Forelimb muscle (tissue), 1 donor: ENCODE results near the gene MBOAT2. TPM values are rescaled to one million over a fixed set of nuclear protein-coding genes. Genes with fewer than 3 reads are reported as not detected.
"Not testable (repeated sequence)": the region's sequence is repeated elsewhere in the genome, so short reads cannot be mapped to it uniquely, and the experiment has no call there.

ENCODE experiments used
- DNase-seq: peaks from one replicate; pipeline ENCODE4 v3.0.0-alpha.2; 2013; ENCODE audit warnings: low read depth
- polyA plus RNA-seq: library from polyadenylated mRNA; unstranded; fragments of 120-200 nt; gene quantifications from one replicate; pipeline ENCODE4 v1.2.1, GENCODE V29; 2013; ENCODE audit not compliant: insufficient read length

Gene MBOAT2
- polyA plus RNA-seq, 1 donor = 78.3 TPM

- no peak for DNase-seq
Observed at GRCh38 chr2:8957628-8958027, 45.9 kb downstream of the MBOAT2 start.

GRCh38 chr2:8956774-8957173 is 46.7 kb downstream of the MBOAT2 start:
- DNase-seq = no peak

- no peak for DNase-seq
Observed at GRCh38 chr2:8954990-8955389, 48.5 kb downstream of the MBOAT2 start.

- DNase-seq = no peak
Observed at GRCh38 chr2:8953525-8953924, 50.0 kb downstream of the MBOAT2 start.

GRCh38 chr2:8939486-8940114 is 63.9 kb downstream of the MBOAT2 start:
- no peak for DNase-seq

- DNase-seq = no peak
Observed at GRCh38 chr2:8938384-8938783, 65.1 kb downstream of the MBOAT2 start.

GRCh38 chr2:8935982-8936381 is 67.5 kb downstream of the MBOAT2 start:
- no peak for DNase-seq

GRCh38 chr2:8934338-8934737 is 69.1 kb downstream of the MBOAT2 start:
- DNase-seq = no peak

GRCh38 chr2:8932702-8933101 is 70.8 kb downstream of the MBOAT2 start:
- no peak for DNase-seq

GRCh38 chr2:8930185-8930584 is 73.3 kb downstream of the MBOAT2 start:
- DNase-seq = not testable (repeated sequence)

- no peak for DNase-seq
Observed at GRCh38 chr2:8929128-8929527, 74.4 kb downstream of the MBOAT2 start.

GRCh38 chr2:8927510-8928455 is 75.7 kb downstream of the MBOAT2 start:
- DNase-seq = no peak

- no peak for DNase-seq
Observed at GRCh38 chr2:8926356-8926755, 77.1 kb downstream of the MBOAT2 start.

- no peak for DNase-seq
Observed at GRCh38 chr2:8925411-8925810, 78.1 kb downstream of the MBOAT2 start.

- DNase-seq = no peak
Observed at GRCh38 chr2:8923183-8923582, 80.3 kb downstream of the MBOAT2 start.

GRCh38 chr2:8922431-8922830 is 81.1 kb downstream of the MBOAT2 start:
- DNase-seq = no peak

- no peak for DNase-seq
Observed at GRCh38 chr2:8918412-8918811, 85.1 kb downstream of the MBOAT2 start.

GRCh38 chr2:8915941-8916340 is 87.5 kb downstream of the MBOAT2 start:
- no peak for DNase-seq

- not testable (repeated sequence) for DNase-seq
Observed at GRCh38 chr2:8913767-8914166, 89.7 kb downstream of the MBOAT2 start.

- no peak for DNase-seq
Observed at GRCh38 chr2:8907764-8908288, 95.7 kb downstream of the MBOAT2 start.

- not testable (repeated sequence) for DNase-seq
Observed at GRCh38 chr2:8903924-8904323, 99.6 kb downstream of the MBOAT2 start.

GRCh38 chr2:8902757-8903156 is 100.7 kb downstream of the MBOAT2 start:
- not testable (repeated sequence) for DNase-seq

GRCh38 chr2:8897206-8897605 is 106.3 kb downstream of the MBOAT2 start:
- DNase-seq = not testable (repeated sequence)
